ENCODE measurements around the gene LBX1. TPM values are rescaled to one million over a fixed set of nuclear protein-coding genes. Genes with fewer than 3 reads are reported as not detected.

LBX1 gene
- total and polyA plus RNA-seq, 2 donors (not counting 3 experiments of a cell fraction or from before 2014, with no cell fraction given), result not detected

- TF ChIP-seq, protein P1, sequence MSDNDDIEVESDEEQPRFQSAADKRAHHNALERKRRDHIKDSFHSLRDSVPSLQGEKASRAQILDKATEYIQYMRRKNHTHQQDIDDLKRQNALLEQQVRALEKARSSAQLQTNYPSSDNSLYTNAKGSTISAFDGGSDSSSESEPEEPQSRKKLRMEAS (IDR thresholded peaks at IDR 0.05; ENCODE audit: insufficient read depth, insufficient read length), result no peak
- TF ChIP-seq GATA2 (IDR thresholded peaks at IDR 0.05; ENCODE audit: insufficient read depth, insufficient read length, low read depth, low read length), result no peak
- TF ChIP-seq JUN (IDR thresholded peaks at IDR 0.05; ENCODE audit: borderline replicate concordance, insufficient read depth, insufficient read length, low read depth), result no peak
- no peak for TF ChIP-seq POLR2AphosphoS5 (IDR thresholded peaks at IDR 0.05; ENCODE audit: insufficient read depth, low read depth, low read length)
- TF ChIP-seq POLR2A (IDR thresholded peaks at IDR 0.05; ENCODE audit: low read depth, low read length), result no peak
- no peak for TF ChIP-seq CTCF (IDR thresholded peaks at IDR 0.05; ENCODE audit: extremely low read depth in 1 of 2, insufficient read depth in 1 of 2, low read depth in 1 of 2, low read length in 2 of 2)
- no peak for TF ChIP-seq MYC (IDR thresholded peaks at IDR 0.05; ENCODE audit: low read depth, low read length)
- no peak for TF ChIP-seq FOS (IDR thresholded peaks at IDR 0.05; ENCODE audit: borderline replicate concordance, insufficient read depth, low read length)
- no peak for TF ChIP-seq EZH2 (IDR thresholded peaks at IDR 0.05; ENCODE audit: borderline replicate concordance, low read depth, low read length, severe bottlenecking)
- intact Hi-C loops (cut with micrococcal nuclease), result no loop called here
- H2AFZ ChIP-seq (ENCODE audit: low read depth, low read length), result no peak overlapping the region
- no peak overlapping the region for H3K27ac ChIP-seq (ENCODE audit: insufficient read depth, low read depth, low read length)
- no peaks in the 10 kb centered on the region for H3K9me1 ChIP-seq (replicated peaks; ENCODE audit: control insufficient read depth, extremely low read depth, insufficient read depth, low read length)
- DNase-seq (ENCODE audit: low read depth, low spot score), result no peak
- no TSS peak for BruUV-seq (replicated peaks)
- H4K20me1 ChIP-seq (replicated peaks; ENCODE audit: control insufficient read depth, extremely low read depth, insufficient read depth, low read length), result no peaks in the 10 kb centered on the region
- H3K9ac ChIP-seq (replicated peaks; ENCODE audit: extremely low read depth, insufficient read depth, low read length), result no peak overlapping the region
- H3K79me2 ChIP-seq (ENCODE audit: control insufficient read depth, insufficient read depth, low read length), result no peaks in the 10 kb centered on the region
- H3K4me2 ChIP-seq (ENCODE audit: insufficient read depth, low read length), result no peak overlapping the region
- H3K4me1 ChIP-seq (ENCODE audit: control insufficient read depth, extremely low read depth, insufficient read depth, low read length), result no peaks in the 10 kb centered on the region
- no peaks in the 10 kb centered on the region for H3K36me3 ChIP-seq (ENCODE audit: control insufficient read depth in 2 of 2, extremely low read depth in 1 of 2, insufficient read depth in 2 of 2, low read length in 2 of 2)
- H3K27me3 ChIP-seq (ENCODE audit: control insufficient read depth in 2 of 2, insufficient read depth in 2 of 2, low read length in 2 of 2), result peaks cover 90 to 98% of the 10 kb centered on the region in 2 experiments
- dilution Hi-C loops (cut with MboI; ENCODE audit: extremely low pct_ligation_motif_present, low sequenced_read_pairs), result no loop called here
- ChIA-PET CTCF (interaction anchor here (1.4 to 4.4 kb wide), 2 partner anchors 17 to 349 kb away, joined by 3 to 26 read pairs; no protein-coding TSS in a partner anchor), POLR2A (no interaction called here)
- H3K9me3 ChIP-seq (replicated peaks; ENCODE audit: control insufficient read depth, insufficient read depth, low read length), result no peaks in the 10 kb centered on the region
- FAIRE-seq, result no peak
- no peak overlapping the region for H3K4me3 ChIP-seq (replicated peaks in 1 of 3; ENCODE audit: insufficient read depth in 1 of 3, low read depth in 1 of 3, low read length in 3 of 3)
Observed at GRCh38 chr10:101221963-101222531, 7.2 kb downstream of the LBX1 start.
